Femur (tissue), 1 donor: ENCODE results near the gene OPCML.

Experiments
- DNase-seq: peaks from one replicate; pipeline ENCODE4 v3.0.0-alpha.2; 2017

Gene OPCML

DNA sequence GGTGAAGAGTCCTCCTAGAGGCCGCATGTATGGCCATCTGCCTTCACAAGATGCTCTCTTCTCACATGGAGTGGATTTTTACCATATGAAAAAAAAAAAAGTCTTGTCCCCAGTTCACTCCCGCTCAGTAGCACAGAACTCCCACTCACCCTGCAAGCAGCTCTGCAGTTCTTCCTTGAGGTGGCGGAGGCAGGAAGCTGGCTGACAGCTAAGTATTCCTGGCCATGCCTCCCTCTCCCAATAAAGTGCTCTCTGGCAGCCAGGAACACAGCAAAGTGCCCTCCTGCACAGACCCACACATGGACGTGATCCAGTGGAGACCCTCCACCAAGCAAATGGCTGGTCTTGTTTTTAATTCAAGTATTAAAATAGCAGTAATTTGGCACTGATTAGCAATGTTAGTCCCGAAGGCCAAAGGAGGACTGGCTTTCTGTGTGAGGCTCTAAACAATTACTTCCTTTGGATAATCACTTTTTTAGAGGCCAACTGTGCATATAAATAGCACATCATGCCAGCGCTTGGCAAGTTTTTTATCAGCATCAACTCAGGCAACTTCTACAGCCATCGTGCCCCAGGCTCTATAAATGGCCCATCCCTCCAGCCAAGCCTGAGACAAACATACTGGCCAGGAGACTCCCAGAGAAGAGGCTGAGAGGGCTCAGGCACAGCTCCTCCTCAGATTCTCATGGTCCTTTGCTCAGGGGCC, 413.6 kb downstream of the OPCML start:
- no peak for DNase-seq

DNA sequence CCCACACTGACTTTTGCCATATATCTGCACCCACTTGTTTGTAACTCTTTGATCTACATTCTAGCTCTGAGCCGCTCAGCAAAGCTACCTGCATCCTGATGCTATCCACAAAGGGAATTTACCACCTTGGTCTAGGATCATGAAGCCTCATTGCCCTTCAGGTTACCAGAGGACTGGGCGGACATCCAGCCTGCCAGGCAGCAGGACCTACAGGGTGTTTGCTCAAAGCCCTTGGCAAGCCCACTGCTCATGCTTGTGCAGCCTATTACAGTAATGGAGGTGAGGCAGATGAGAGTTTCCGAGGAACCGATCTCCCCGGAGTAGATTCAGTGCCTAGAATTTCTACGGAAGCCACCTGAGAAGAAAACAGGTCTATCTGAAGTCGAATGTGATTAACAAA, 417.2 kb downstream of the OPCML start:
- DNase-seq, result no peak

DNA sequence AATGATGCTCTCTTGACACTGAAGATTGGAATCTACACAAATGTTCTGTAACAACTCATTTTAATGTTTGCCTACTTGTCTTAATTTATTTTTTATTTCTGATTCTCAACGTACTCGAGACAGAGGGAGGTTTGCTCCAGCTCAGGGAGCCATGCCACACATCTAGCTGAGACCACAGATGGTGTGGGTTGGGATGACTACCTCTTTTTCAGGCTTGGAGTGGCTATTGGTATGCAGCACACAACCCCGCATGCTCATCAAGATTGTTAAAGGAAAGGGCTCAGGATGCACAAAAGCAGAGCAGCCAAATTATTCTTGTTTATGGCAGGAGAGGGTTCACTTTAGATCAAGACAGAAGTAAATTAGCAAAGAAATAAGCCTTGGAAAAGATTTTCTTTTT, 424.5 kb downstream of the OPCML start:
- DNase-seq, result no peak

DNA sequence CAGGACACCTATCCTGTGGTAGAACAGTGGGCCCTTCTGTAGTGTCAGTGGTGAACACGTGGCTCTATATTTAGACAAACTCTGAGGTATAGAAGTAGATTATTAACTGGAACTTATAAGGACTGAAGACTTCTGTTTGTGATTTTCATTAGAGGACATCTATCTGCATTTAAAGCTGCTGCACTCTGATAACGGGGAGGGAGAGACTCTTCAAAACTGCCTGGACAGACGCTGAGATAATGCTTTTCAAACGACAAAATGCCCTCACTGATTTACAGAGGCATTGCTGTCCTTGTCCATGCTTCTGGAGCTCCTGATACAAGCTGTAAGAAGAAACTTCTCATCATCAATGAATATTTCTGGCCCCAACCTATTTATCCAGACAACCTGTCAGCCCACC, 425.2 kb downstream of the OPCML start:
- DNase-seq, result no peak

DNA sequence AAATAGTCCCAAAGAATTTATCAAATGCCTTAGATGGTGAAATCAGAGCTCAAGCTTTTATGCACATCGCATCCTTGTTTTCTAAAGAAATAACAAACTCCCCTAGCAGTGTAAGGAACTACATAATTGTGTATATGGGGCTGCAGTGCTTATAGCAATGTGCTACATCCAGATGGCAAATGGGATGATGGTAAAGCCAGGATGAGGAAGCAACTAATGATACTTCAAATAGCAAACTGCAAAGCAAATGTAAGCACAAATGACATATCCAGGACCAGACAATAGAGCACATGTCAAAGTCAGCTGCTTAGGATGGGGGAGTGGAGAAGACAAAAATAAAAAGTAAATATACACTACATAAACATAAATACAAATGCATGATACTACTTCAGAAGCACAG, 425.9 kb downstream of the OPCML start:
- no peak for DNase-seq

DNA sequence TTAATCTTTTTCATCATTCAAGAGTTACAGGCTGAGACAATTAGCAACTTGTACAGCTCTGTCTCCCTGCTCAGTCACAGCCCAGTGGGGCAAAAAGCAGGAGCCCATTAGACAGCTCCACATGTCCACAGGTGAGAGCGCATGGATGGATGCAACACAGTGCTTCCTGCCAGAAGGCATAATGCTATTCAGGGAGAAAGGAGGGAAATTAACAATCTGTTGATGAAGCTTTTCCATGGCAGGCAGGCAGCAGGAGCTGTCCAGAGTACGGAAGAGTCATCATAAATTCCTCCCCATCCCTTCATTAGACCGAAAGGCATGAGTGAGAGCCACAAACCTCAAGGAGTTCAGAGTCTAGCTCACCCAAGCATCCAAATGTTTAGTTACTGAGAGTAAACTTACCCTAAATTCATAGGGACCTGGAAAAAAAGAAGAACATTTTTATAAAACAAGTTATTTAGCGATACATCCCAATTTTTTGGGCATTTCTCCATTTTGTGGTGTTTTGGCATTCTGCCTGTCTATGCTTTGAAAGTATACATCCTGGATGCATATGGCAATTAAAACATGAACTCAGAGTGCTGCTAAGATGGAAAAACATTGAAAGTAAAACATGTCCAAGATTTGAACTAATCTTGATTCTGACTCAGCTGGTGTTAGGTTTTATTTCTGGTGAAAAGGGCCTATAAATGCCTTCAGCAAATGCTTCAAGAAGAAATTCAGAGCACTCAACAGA, 428.1 kb downstream of the OPCML start:
- DNase-seq, result no peak

DNA sequence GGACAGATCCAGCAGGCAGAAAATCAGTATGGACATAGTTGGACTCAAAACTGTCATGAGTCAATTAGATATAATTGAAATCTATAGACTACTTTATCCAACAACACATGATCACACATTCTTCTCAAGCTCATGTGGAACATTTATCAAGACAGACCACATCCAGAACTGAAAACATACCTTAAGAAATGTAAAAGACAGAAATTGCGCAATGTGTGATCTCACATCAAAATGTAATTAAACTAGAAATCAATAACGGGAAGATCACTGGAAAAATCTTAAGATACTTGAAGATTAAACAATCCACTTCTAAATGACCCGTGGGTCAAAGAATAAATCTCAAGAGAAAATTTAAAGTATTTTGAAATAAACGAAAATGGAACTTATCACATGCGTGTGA, 435.3 kb downstream of the OPCML start:
- no peak for DNase-seq

DNA sequence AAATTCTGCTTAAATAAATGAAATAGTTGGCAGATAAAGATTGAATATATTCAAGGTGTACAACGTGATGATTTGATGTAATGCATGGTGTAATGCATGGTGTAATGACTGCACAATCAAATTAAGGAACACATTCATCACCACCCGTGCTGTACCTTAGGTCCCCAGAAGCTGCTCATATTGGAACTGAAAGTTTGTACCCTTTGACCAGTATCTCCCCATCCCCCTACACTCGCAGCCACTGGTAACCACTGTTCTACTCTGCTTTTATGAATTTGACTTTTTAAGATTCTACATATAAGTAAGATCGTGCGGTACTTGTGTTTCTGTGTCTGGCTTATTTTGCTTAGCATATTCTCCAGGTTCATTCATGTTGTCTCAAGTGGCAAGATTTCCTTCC, 445.8 kb downstream of the OPCML start:
- DNase-seq, result no peak

DNA sequence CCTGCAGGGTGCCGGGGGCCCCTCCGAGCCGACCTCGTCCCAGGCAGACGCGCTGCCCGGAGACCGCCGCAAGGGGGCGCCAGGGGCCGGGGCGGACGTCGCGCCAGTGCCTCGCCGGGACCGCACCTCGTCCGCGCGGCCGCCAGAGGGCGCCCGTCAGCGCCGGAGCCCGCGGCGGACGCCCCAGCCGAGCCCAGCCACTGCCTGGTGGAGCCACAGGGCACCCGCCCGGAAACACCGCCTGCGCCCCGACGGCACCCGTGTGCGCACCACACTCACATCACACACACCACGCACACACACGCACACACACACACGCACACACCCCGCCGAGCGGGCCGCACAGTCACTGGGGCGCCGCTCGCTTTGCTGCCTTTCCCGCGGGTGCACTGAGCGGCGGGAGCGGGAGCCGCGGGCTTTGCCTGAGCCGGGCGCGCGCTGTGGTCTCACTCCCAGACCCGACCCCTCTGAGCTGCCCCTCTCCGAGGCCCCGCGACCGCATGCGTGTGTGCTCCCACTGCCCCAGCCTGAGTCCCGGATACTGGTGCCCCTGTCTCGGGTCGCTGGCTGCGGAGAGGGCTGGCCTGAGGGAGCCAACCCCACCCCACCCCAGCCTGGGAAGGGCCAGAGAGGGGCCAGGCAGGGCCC, 449.3 kb downstream of the OPCML start:
- DNase-seq, result peak; percentile 75

DNA sequence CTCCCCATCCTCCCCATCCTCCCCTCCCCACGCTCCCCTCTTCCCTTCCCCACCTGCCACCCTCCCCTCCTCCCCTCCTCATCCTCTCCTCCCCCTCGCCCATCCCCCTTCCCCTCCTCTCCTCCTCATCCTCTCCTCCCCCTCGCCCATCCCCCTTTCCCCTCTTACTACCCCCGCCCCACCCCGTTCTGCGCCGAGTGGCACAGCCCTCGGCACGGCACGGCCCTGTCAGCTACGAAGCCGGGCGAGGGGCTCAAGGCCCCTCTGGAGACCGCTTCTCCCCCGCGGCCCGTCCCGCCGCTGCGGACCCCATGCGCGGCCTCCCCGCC, 449.9 kb downstream of the OPCML start:
- DNase-seq, result peak; percentile 37

DNA sequence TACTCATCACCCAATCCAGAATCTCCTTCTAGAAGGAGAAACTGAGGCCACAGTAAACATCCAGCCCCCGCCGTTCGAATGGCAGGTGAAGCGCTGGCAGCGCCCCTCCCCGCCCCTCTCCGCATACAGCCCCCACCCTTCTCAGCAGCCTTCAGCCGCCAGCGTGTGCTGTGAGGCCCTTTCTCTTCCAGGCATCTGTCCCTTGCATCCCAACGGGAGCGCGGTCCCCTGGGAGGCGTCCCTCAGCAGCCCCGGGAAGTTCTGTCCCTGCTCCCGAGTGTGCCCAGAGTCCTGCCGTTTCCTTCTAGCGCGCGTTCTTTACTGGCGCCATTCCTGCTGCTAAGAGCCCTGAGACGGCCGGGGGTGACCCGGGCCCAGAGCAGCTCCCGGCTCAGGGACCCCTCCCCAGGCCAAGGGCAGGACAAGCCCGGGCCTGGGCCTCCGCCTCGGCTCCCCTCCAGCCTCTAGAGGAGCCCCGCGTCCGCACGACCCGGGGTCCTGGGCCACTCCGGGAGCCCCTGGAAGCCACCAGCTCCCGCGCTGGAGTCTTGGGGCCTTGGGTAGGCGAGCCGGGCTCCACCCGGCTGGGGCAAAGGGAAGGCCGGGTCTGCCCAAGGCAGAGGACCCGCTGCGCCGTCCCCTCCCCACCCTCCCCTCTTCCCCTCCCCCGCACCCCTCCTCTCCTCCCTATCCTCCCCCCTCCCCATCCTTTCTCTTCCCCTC, 450.4 kb downstream of the OPCML start:
- no peak for DNase-seq

DNA sequence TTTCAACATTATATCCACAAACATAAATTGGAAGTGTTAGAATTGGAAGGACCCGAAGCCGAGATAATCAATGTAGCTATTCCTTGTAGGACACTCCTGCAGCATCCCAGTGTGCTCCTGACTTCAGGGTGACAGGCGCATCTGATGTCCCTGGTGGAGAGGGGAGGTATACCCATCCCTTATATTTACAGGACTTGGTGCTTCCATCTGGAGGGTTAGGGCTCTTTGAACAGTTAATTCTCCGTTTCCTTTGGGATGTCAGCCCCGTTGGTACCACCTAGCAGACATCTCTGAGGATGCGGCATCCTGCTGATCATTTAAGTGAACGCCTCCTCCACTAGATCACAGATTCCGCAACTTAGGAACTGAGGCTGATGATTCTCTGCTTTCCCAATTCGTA, 451.3 kb downstream of the OPCML start:
- DNase-seq, result no peak

DNA sequence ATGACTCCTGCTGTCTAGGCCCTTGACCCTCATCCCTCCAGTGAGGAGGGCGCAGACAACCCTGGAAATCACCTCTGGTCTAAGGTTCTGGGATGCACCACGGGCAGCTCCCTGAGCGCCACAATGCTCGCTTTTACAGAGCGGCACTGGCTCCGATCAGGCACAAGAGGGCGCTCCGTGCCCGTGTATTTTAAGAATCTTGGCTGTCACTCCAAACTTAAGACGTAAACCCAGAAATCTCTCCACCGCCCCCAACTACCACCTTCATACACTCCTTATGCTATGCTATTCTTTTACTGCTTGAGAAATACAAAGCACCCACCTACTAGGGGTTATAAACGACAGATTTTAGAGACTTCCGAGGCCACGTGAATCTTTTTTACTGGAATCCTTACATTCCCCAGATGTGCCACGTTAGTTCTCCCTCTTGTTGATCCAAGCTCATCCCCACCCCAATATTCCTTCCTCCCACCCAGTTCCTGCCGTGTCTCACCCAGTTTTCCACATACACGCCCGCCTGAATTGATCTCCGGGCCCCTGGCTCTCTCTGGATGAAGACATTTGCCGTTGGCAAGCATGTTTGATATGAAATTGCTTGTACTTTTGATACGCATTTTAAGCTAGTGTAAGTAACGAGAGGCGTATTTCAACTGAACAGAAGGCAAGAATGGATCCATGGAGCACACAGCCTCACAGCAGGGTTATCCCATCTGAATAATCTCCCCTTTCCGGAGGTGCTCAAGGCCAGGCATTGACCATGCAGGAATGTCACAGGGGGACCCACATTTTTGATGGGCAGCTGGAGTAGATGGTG, 453.5 kb downstream of the OPCML start:
- DNase-seq, result peak; percentile 59

DNA sequence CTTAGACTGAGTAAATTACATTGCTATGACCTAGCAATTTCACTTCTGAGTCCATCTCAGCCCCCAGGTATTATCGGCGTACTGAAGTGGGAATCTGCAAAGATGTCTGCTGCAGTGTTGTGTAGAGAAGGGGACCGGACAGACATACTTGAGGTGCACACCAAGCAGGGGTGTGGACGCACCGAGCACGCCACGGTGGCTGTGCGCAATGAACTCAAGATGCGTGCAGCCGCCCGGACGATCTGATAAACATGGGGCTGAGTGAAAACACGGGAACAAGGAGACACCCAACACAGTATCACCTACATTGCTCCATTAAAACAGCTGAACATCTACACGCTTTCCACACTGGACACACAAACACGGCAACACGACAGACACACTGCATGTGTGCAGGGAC, 454.3 kb downstream of the OPCML start:
- no peak for DNase-seq

DNA sequence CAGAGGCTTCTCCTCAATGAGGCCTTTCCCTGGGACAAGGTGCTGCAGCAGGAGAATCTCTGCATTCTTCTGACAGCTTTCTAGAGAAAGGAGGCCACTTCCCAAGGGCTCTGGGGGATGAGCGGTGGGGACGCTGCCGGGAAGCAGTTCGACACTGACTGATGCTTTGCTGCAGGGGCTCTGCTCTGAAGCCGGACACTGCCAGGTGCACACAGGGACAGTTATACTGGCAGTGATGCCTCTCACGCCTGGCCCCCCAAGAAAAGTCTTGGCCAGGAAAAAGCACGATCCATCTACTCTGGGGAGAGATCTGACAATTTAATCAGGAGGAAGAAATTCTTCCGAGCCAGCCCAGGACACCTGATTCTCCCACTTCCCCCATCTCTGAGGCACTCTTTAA, 456.9 kb downstream of the OPCML start:
- no peak for DNase-seq

DNA sequence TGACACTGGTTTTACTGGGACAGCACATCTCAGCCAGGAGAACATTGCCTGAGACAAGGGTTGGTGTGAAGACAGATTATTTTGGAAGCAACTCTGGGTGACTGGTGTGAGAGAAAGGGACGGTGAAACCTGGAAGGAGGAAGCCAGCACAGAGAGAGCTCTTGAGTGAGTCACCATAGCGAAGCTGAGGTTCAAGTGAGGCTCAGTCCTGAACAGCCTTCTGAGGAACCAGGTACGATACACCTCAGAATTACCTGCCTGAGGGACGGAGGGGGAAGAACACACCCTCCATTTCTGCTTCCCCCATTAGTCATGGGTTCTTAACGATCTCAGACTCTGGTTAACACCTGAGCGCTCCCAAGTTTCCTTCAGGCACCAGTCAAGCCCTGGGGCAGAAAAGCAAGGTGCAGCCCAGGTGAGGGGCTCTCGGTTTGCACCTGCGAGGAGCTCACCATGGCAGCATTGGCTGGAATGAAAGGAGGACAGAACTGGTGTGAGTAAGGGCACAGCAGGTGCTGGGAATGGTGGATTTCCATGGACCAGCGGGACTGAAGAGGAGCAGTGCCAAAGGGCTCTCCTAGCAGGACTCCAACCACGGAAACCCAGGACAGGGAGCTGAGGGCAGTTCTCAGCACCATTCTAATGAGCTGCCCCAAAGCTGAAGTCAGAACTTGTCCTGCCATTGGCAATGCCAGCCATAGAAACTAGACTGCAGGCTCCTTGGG, 459.3 kb downstream of the OPCML start:
- DNase-seq, result no peak

DNA sequence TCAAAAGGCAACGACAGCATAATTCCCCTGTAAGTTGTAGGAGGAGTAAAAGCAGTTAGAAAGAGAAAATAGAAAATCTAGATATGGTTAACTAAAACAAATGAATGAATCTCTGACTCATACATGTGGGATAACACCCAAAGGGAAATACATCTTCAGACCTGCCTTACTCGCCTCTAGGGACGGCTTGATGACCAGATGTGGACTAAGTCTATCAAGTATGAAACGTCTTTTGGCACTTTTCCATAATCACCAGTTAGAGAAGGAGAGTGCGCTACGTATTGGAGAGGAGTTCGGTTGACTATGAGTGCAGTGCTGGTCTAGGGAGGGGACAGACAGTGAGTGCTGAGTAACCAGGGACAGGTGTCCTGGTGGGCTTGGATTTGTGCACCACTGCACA, 459.9 kb downstream of the OPCML start:
- DNase-seq, result no peak

DNA sequence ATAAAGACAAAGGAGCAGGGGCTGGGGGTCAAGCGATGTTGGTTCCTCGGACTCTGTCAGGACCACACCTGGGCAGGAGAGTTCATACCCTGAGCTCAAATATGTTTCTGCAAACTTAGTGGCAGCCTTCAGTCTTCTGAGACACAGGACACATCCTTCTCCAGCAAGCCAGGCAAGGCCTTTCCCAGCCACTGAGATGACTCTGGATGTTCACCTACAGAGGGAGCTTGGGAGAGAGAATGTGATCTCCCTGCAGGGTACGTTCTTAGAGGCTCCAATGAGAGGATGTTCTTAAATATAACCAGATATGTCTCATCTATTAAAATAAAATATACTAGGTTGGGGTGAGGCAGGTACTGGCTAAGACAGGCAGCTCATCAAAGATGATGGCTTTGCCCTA, 461.5 kb downstream of the OPCML start:
- no peak for DNase-seq

DNA sequence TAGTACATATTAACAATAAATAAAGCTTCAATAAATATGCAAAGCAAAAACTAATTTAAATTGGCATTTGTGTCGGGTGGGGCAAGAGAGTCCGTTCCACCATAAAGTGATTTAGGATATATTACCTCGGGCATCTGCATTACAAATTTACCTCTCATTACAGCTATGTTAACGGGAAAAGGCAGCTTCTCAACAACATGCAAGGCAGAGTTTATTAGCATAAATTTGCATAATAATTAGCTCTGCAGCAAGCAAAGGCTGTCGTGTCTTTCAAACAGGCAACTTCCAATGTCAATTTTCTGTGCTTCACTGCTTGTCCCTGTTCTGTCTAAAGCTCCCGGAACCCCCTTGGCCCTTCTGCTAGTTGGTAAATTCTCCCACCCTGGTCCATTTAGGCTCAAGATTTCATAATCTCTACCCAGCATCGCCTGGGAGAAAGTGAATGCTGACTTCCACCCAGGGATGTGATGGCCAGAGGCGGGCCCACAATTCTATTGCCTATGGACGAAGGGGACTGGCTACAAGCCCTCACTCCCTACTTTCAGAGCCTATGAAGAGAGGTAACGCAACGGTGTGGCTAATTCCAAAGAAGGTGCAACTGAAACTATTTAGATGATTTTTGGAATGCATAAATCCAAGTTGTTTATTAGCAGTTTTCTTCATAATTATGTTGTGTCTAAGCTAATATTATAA, 462.1 kb downstream of the OPCML start:
- DNase-seq, result no peak

DNA sequence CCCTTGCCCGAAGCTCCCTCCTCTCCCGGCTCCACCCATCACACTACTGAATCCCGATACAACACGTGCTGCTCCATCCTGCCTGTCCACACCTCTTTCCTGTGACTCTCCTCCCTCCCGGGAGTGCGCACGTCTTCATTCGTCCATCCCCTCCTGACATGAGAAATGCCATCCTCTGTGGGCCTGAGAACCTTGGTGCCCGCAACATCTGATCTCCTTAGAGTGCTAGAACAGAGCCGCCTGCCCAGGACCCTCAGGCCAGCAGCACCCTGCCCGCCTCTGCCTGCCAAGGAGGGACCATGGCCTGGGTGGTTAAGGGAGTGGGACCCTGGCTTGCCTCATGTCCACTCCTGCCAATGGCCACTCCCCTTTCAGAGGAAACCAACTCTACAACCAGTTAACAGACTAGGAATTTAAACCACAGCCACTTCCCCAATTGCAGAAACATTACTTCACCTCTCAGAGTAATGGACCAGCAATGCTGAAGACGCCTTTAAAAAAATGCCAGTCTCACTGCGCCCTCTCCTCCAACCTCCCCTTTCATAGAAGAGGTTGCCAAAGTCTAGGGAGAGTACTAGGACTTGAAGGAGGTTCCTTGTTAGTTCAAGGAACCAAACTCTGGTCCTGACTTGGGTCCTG, 466.3 kb downstream of the OPCML start:
- DNase-seq, result no peak

DNA sequence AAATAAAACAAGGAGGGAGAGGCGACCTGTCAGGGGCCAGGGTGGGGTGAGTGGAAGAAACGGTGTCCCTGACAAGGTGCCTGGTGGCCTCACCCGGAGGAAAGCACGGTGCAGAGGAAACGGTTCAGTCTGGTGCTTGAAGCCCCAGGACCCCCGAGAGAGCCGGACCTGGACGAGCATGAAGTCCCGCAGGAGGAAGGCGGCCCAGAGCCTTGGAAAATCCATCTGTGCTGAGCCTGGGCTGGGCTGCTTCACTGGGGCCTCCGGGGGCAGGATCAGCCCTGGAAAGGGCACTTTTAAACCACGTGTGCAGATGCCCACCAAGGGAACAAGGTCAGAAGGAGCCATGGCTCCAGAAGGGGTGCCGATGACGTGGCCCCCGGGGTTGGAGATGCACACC, 467.3 kb downstream of the OPCML start:
- DNase-seq, result no peak
